T-helper 1 cell (primary cell): Measurements from ENCODE around the gene CRACR2A.
A peak's percentile ranks its signal among the peaks of the same experiment; 100 is the strongest.

Experiments used
- DNase-seq, 5 donors: peaks; one replicate each; pipeline ENCODE4 v3.0.0-alpha.2; 2012 to 2020
- total RNA-seq, 4 donors: gene quantifications; one replicate each; lab custom pipeline; 2026; lab: John Stamatoyannopoulos, UW

The CRACR2A gene
- total RNA-seq = 29.0 to 89.4 (median 44.2) reads per million in 4 donors

- peak; percentile 65 to 88 (median 72) for DNase-seq
Measured at GRCh38 chr12:3752741-3753486, at the start of gene CRACR2A. Gene CRACR2A, minus strand, starts transcription at chr12:3753109. Its CDS starts 56,110 bp downstream, at chr12:3696999.

GRCh38 chr12:3797531-3798048 is 44.7 kb upstream of the CRACR2A start:
- DNase-seq = no peak

GRCh38 chr12:3795492-3796133 is 42.7 kb upstream of the CRACR2A start:
- DNase-seq = no peak

- no peak for DNase-seq
Measured at GRCh38 chr12:3795066-3795465, 42.2 kb upstream of the CRACR2A start.

GRCh38 chr12:3792623-3793288 is 39.8 kb upstream of the CRACR2A start:
- DNase-seq = no peak

- DNase-seq = no peak
Measured at GRCh38 chr12:3791256-3791874, 38.5 kb upstream of the CRACR2A start.

- DNase-seq = no peak
Measured at GRCh38 chr12:3790642-3791041, 37.7 kb upstream of the CRACR2A start.

- DNase-seq = no peak
Measured at GRCh38 chr12:3789838-3790237, 36.9 kb upstream of the CRACR2A start.

- DNase-seq = peak in 1 of 5 donors; percentile 38
Measured at GRCh38 chr12:3777206-3777809, 24.4 kb upstream of the CRACR2A start.

GRCh38 chr12:3775385-3776035 is 22.6 kb upstream of the CRACR2A start:
- no peak for DNase-seq

GRCh38 chr12:3772380-3772779 is 19.5 kb upstream of the CRACR2A start:
- peak in 1 of 5 donors; percentile 23 for DNase-seq

- no peak for DNase-seq
Measured at GRCh38 chr12:3771853-3772252, 18.9 kb upstream of the CRACR2A start.

- no peak for DNase-seq
Measured at GRCh38 chr12:3770891-3771290, 18.0 kb upstream of the CRACR2A start.

- DNase-seq = no peak
Measured at GRCh38 chr12:3768911-3769447, 16.1 kb upstream of the CRACR2A start.

GRCh38 chr12:3761116-3761735 is 8.3 kb upstream of the CRACR2A start:
- no peak for DNase-seq

- no peak for DNase-seq
Measured at GRCh38 chr12:3759878-3760277, 7.0 kb upstream of the CRACR2A start.

GRCh38 chr12:3757261-3757660 is 4.4 kb upstream of the CRACR2A start:
- no peak for DNase-seq

- no peak for DNase-seq
Measured at GRCh38 chr12:3755898-3756297, 3.0 kb upstream of the CRACR2A start.

GRCh38 chr12:3753544-3754284 is 805 bp upstream of the CRACR2A start:
- no peak for DNase-seq

- DNase-seq = peak; percentile 38 to 86 (median 47)
Measured at GRCh38 chr12:3752096-3752709, 706 bp downstream of the CRACR2A start.
